Activated naive CD4-positive, alpha-beta T cell treated with anti-CD3 and anti-CD28 coated beads, Interleukin-2, amount 50 U/mL, for 72 hours (primary cell): ENCODE results near the gene EHBP1. TPM values are rescaled to one million over a fixed set of nuclear protein-coding genes. Genes with fewer than 3 reads are reported as not detected.

Experiments used
- ATAC-seq, 2 donors: fragments of 150-1000 bp; cut with Tn5 transposase; 2 replicates each; pipeline ENCODE4 v1.10.0; 2021; ENCODE audit warnings: mild to moderate bottlenecking in 2 of 2, moderate library complexity in 2 of 2
- DNase-seq, 2 donors: peaks; one replicate each; pipeline ENCODE4 v3.0.0; 2021 to 2022; ENCODE audit warnings: low spot score in 2 of 2
- H3K27ac Mint-ChIP-seq, 2 donors: one replicate each; pipeline ENCODE4 v1.8.0; 2022; ENCODE audit warnings: mild to moderate bottlenecking in 2 of 2, mixed read lengths in 2 of 2
- H3K36me3 Mint-ChIP-seq, 2 donors: one replicate each; pipeline ENCODE4 v1.8.0; 2022; ENCODE audit warnings: mixed read lengths in 2 of 2
- H3K9me3 Mint-ChIP-seq, 2 donors: one replicate each; pipeline ENCODE4 v1.8.0; 2022; ENCODE audit warnings: mixed read lengths in 2 of 2
- total RNA-seq, 2 donors: library from RNA; stranded (reverse); gene quantifications; one replicate each; pipeline ENCODE4 v1.2.3, GENCODE V29; 2022

The EHBP1 gene
- total RNA-seq, 2 donors from 2014 or later, result 22.0 to 39.7 TPM

GRCh38 chr2:62913311-62913710, 207.8 kb downstream of the EHBP1 start:
- H3K36me3 Mint-ChIP-seq, result peaks cover 0 to 6% of the 10 kb centered on the region in 2 donors
- ATAC-seq (no peak), DNase-seq (no peak)
- no peak overlapping the region for H3K27ac Mint-ChIP-seq
- peaks cover 0 to 3% of the 10 kb centered on the region in 2 donors for H3K9me3 Mint-ChIP-seq

GRCh38 chr2:62919041-62919440, 213.5 kb downstream of the EHBP1 start:
- H3K9me3 Mint-ChIP-seq, result peaks cover 7 to 26% of the 10 kb centered on the region in 2 donors
- DNase-seq, result no peak
- no peak overlapping the region for H3K27ac Mint-ChIP-seq
- ATAC-seq, result no peak
- peaks cover 36 to 46% of the 10 kb centered on the region in 2 donors for H3K36me3 Mint-ChIP-seq

- no peak overlapping the region for H3K27ac Mint-ChIP-seq
- peaks cover 46 to 51% of the 10 kb centered on the region in 2 donors for H3K36me3 Mint-ChIP-seq
- no peak for ATAC-seq
- H3K9me3 Mint-ChIP-seq, result peaks cover 18 to 30% of the 10 kb centered on the region in 2 donors
- no peak for DNase-seq
These were observed 214.6 kb downstream of the EHBP1 start for GRCh38 chr2:62920070-62920469.

GRCh38 chr2:62923242-62923641, 217.7 kb downstream of the EHBP1 start:
- peaks cover 20 to 26% of the 10 kb centered on the region in 2 donors for H3K9me3 Mint-ChIP-seq
- DNase-seq, result no peak
- peak overlapping the region in 1 of 2 donors; percentile 33 for H3K27ac Mint-ChIP-seq
- no peak for ATAC-seq
- H3K36me3 Mint-ChIP-seq, result peaks cover 41 to 51% of the 10 kb centered on the region in 2 donors

- H3K27ac Mint-ChIP-seq, result no peak overlapping the region
- peaks cover 23 to 26% of the 10 kb centered on the region in 2 donors for H3K9me3 Mint-ChIP-seq
- H3K36me3 Mint-ChIP-seq, result peaks cover 41 to 46% of the 10 kb centered on the region in 2 donors
- no peak for ATAC-seq
- no peak for DNase-seq
These were observed 218.4 kb downstream of the EHBP1 start for GRCh38 chr2:62923881-62924280.

- Mint-ChIP-seq H3K27ac (no peak overlapping the region), H3K9me3 (peaks cover 9 to 17% of the 10 kb centered on the region in 2 donors), H3K36me3 (peaks cover 15 to 18% of the 10 kb centered on the region in 2 donors)
- ATAC-seq (no peak), DNase-seq (no peak)
These were observed 222.5 kb downstream of the EHBP1 start for GRCh38 chr2:62928015-62928414.

- Mint-ChIP-seq H3K27ac (no peak overlapping the region), H3K36me3 (no peaks in the 10 kb centered on the region), H3K9me3 (peaks cover 0 to 4% of the 10 kb centered on the region in 2 donors)
- no peak for DNase-seq
- ATAC-seq, result no peak
These were observed 226.0 kb downstream of the EHBP1 start for GRCh38 chr2:62931536-62931935.

GRCh38 chr2:62933398-62933917, 227.9 kb downstream of the EHBP1 start:
- Mint-ChIP-seq H3K27ac (no peak overlapping the region), H3K9me3 (peaks cover 0 to under 1% of the 10 kb centered on the region in 2 donors), H3K36me3 (no peaks in the 10 kb centered on the region)
- ATAC-seq (no peak), DNase-seq (no peak)

GRCh38 chr2:62934517-62934916, 229.0 kb downstream of the EHBP1 start:
- Mint-ChIP-seq H3K27ac (no peak overlapping the region), H3K36me3 (no peaks in the 10 kb centered on the region), H3K9me3 (no peaks in the 10 kb centered on the region)
- ATAC-seq, result no peak
- DNase-seq, result no peak

- ATAC-seq (no peak), DNase-seq (no peak)
- Mint-ChIP-seq H3K9me3 (no peaks in the 10 kb centered on the region), H3K36me3 (no peaks in the 10 kb centered on the region), H3K27ac (no peak overlapping the region)
These were observed 232.6 kb downstream of the EHBP1 start for GRCh38 chr2:62938126-62938525.

GRCh38 chr2:62939735-62940491, 234.4 kb downstream of the EHBP1 start:
- Mint-ChIP-seq H3K36me3 (no peaks in the 10 kb centered on the region), H3K9me3 (no peaks in the 10 kb centered on the region), H3K27ac (peak overlapping the region in 1 of 2 donors; percentile 6)
- ATAC-seq (no peak), DNase-seq (no peak)

GRCh38 chr2:62940697-62941096, 235.2 kb downstream of the EHBP1 start:
- ATAC-seq, result no peak

GRCh38 chr2:62941413-62941812, 235.9 kb downstream of the EHBP1 start:
- ATAC-seq (no peak), DNase-seq (no peak)
- no peaks in the 10 kb centered on the region for H3K36me3 Mint-ChIP-seq
- H3K9me3 Mint-ChIP-seq, result no peaks in the 10 kb centered on the region
- no peak overlapping the region for H3K27ac Mint-ChIP-seq

More at GRCh38 chr2:62940697-62941096, 235.2 kb downstream of the EHBP1 start:
- no peak overlapping the region for H3K27ac Mint-ChIP-seq
- no peaks in the 10 kb centered on the region for H3K36me3 Mint-ChIP-seq
- H3K9me3 Mint-ChIP-seq, result no peaks in the 10 kb centered on the region
- no peak for DNase-seq

- no peak overlapping the region for H3K27ac Mint-ChIP-seq
- H3K9me3 Mint-ChIP-seq, result no peaks in the 10 kb centered on the region
- DNase-seq, result no peak
- no peaks in the 10 kb centered on the region for H3K36me3 Mint-ChIP-seq
- no peak for ATAC-seq
These were observed 238.8 kb downstream of the EHBP1 start for GRCh38 chr2:62944362-62944761.

GRCh38 chr2:62947403-62947802, 241.9 kb downstream of the EHBP1 start:
- Mint-ChIP-seq H3K27ac (no peak overlapping the region), H3K9me3 (no peaks in the 10 kb centered on the region), H3K36me3 (no peaks in the 10 kb centered on the region)
- ATAC-seq, result no peak
- DNase-seq, result no peak

- no peaks in the 10 kb centered on the region for H3K36me3 Mint-ChIP-seq
- no peaks in the 10 kb centered on the region for H3K9me3 Mint-ChIP-seq
These were observed 251.1 kb downstream of the EHBP1 start for GRCh38 chr2:62956651-62957050.

GRCh38 chr2:62958206-62958605, 252.7 kb downstream of the EHBP1 start:
- DNase-seq, result no peak
- Mint-ChIP-seq H3K36me3 (no peaks in the 10 kb centered on the region), H3K9me3 (no peaks in the 10 kb centered on the region), H3K27ac (no peak overlapping the region)
- ATAC-seq, result no peak

More at GRCh38 chr2:62956651-62957050, 251.1 kb downstream of the EHBP1 start:
- no peak overlapping the region for H3K27ac Mint-ChIP-seq
- ATAC-seq (no peak), DNase-seq (no peak)

GRCh38 chr2:62964050-62964449, 258.5 kb downstream of the EHBP1 start:
- ATAC-seq (no peak), DNase-seq (no peak)
- H3K36me3 Mint-ChIP-seq, result no peaks in the 10 kb centered on the region
- no peak overlapping the region for H3K27ac Mint-ChIP-seq
- H3K9me3 Mint-ChIP-seq, result no peaks in the 10 kb centered on the region
